DOHH2 (cell line): ENCODE data around the gene KRTAP10-6.
"Not testable (repeated sequence)": the region's sequence is repeated elsewhere in the genome, so short reads cannot be mapped to it uniquely, and the experiment has no call there.

Experiments
- H3F3A ChIP-seq: fragments of 200-600 bp; sonication (generic), shearing (Covaris generic); 2 replicates; pipeline ENCODE4 v1.6.0; 2016; ENCODE audit warnings: antibody characterized with exemption, mild to moderate bottlenecking; ENCODE audit not compliant: control insufficient read depth, insufficient read depth
- H3K27ac ChIP-seq: fragments of 200-600 bp; sonication (generic); 2 replicates; pipeline ENCODE4 v1.5.1; 2014; ENCODE audit warnings: low read depth, mild to moderate bottlenecking, low read length, moderate library complexity
- H3K27me3 ChIP-seq: fragments of 200-600 bp; sonication (generic); 2 replicates; pipeline ENCODE4 v1.6.1; 2014; ENCODE audit warnings: mild to moderate bottlenecking, low read length, mixed read lengths; ENCODE audit not compliant: control insufficient read depth
- H3K36me3 ChIP-seq: fragments of 200-600 bp; sonication (generic); 2 replicates; pipeline ENCODE4 v1.6.1; 2014; ENCODE audit warnings: mild to moderate bottlenecking, low read length, moderate library complexity, mixed read lengths; ENCODE audit not compliant: control insufficient read depth
- H3K4me1 ChIP-seq: fragments of 200-600 bp; sonication (generic); 2 replicates; pipeline ENCODE4 v1.6.1; 2014; ENCODE audit warnings: mild to moderate bottlenecking, low read length, mixed read lengths; ENCODE audit not compliant: control insufficient read depth
- H3K4me2 ChIP-seq: fragments of 200-600 bp; sonication (generic); 2 replicates; pipeline ENCODE4 v1.6.0; 2014; ENCODE audit warnings: mild to moderate bottlenecking, low read length, moderate library complexity
- H3K4me3 ChIP-seq: fragments of 200-600 bp; sonication (generic); 2 replicates; pipeline ENCODE4 v1.5.1; 2014; ENCODE audit warnings: mild to moderate bottlenecking, low read length, mixed read lengths
- H3K79me2 ChIP-seq: fragments of 200-600 bp; sonication (generic); 2 replicates; pipeline ENCODE4 v1.6.1; 2014; ENCODE audit warnings: mild to moderate bottlenecking, low read length, mixed read lengths; ENCODE audit not compliant: control insufficient read depth
- H3K9me2 ChIP-seq: fragments of 200-600 bp; sonication (generic); replicated peaks from 2 replicates; pipeline ENCODE4 v1.6.1; 2014; ENCODE audit warnings: mild to moderate bottlenecking, low read length, mixed read lengths; ENCODE audit not compliant: control insufficient read depth
- H3K9me3 ChIP-seq: fragments of 200-600 bp; sonication (generic); 2 replicates; pipeline ENCODE4 v1.6.1; 2014; ENCODE audit warnings: antibody characterized with exemption, low read length, mixed read lengths; ENCODE audit not compliant: control insufficient read depth, insufficient read depth
- H4K20me1 ChIP-seq: fragments of 200-600 bp; sonication (generic); 2 replicates; pipeline ENCODE4 v1.6.0; 2014; ENCODE audit warnings: low read depth, mild to moderate bottlenecking, antibody characterized with exemption, low read length, moderate library complexity; ENCODE audit not compliant: control insufficient read depth, insufficient read depth
- EZH2phosphoT487 ChIP-seq: fragments of 200-600 bp; sonication (generic); IDR thresholded peaks from 2 replicates; pipeline ENCODE4 v1.6.1; 2017; ENCODE audit warnings: borderline replicate concordance, mild to moderate bottlenecking, antibody characterized with exemption, low read length, moderate library complexity, mixed read lengths
- TF ChIP-seq, protein P1 (sequence below): fragments of 200-600 bp; sonication (generic); IDR thresholded peaks from one replicate; pipeline ENCODE4 v1.5.1; 2014; ENCODE audit warnings: antibody characterized with exemption, mild to moderate bottlenecking, low read depth, low read length; ENCODE audit not compliant: poor library complexity, severe bottlenecking

KRTAP10-6 gene

DNA sequence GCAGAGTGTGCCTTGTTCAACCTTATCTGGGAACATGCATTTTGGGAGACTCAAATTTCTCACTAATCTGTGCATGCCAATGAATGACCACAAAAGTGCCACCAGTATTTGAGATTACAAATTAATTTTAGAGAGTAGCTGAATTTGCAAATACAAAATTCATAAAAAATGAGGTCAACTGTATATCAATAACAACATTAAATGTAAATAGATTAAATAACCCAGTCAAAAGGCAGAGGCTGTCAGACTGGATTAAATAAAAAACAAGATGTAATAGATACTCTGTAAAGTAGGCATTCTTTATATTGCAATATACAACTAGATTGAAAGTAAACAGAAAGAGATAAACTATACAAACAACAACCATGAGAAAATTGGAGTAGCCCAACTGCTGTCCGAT, 28.2 kb downstream of the KRTAP10-6 start:
- Histone ChIP-seq H3K9me3 (no peaks in the 10 kb centered on the region), H3K4me3 (no peak overlapping the region), H4K20me1 (no peaks in the 10 kb centered on the region), H3F3A (no peaks in the 10 kb centered on the region), H3K27ac (no peak overlapping the region), H3K79me2 (no peaks in the 10 kb centered on the region), H3K4me1 (no peaks in the 10 kb centered on the region), H3K36me3 (no peaks in the 10 kb centered on the region), H3K9me2 (no peaks in the 10 kb centered on the region), H3K4me2 (no peak overlapping the region), H3K27me3 (peaks cover 4% of the 10 kb centered on the region; the same call in 1 of the 2 replicates)
- no peak for TF ChIP-seq EZH2phosphoT487
- TF ChIP-seq, protein P1, sequence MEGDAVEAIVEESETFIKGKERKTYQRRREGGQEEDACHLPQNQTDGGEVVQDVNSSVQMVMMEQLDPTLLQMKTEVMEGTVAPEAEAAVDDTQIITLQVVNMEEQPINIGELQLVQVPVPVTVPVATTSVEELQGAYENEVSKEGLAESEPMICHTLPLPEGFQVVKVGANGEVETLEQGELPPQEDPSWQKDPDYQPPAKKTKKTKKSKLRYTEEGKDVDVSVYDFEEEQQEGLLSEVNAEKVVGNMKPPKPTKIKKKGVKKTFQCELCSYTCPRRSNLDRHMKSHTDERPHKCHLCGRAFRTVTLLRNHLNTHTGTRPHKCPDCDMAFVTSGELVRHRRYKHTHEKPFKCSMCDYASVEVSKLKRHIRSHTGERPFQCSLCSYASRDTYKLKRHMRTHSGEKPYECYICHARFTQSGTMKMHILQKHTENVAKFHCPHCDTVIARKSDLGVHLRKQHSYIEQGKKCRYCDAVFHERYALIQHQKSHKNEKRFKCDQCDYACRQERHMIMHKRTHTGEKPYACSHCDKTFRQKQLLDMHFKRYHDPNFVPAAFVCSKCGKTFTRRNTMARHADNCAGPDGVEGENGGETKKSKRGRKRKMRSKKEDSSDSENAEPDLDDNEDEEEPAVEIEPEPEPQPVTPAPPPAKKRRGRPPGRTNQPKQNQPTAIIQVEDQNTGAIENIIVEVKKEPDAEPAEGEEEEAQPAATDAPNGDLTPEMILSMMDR: no peak

- Histone ChIP-seq H3K9me3 (no peaks in the 10 kb centered on the region), H3K27ac (no peak within 1 kb of the TSS), H3K4me2 (no peak within 1 kb of the TSS), H3K79me2 (no peaks in the 10 kb centered on the region), H3F3A (no peaks in the 10 kb centered on the region), H3K36me3 (no peaks in the 10 kb centered on the region), H3K4me1 (no peaks in the 10 kb centered on the region), H3K4me3 (no peak within 1 kb of the TSS), H4K20me1 (no peaks in the 10 kb centered on the region), H3K9me2 (no peaks in the 10 kb centered on the region), H3K27me3 (peaks cover 6% of the 10 kb centered on the region; the same call in 1 of the 2 replicates)
- TF ChIP-seq, protein P1: no peak
- no peak for TF ChIP-seq EZH2phosphoT487
These were observed 33.6 kb downstream of the KRTAP10-6 start, which contains the start of gene KRTAP10-3 for GRCh38 chr21:44558695-44559094. TSS of gene KRTAP10-3 (minus strand) at chr21:44558795. CDS start at chr21:44558715, 80 bp downstream.

- not testable (repeated sequence) for H3F3A ChIP-seq, H3K27ac ChIP-seq, H3K27me3 ChIP-seq
These were observed 34.0 kb downstream of the KRTAP10-6 start for GRCh38 chr21:44558329-44558675.

DNA sequence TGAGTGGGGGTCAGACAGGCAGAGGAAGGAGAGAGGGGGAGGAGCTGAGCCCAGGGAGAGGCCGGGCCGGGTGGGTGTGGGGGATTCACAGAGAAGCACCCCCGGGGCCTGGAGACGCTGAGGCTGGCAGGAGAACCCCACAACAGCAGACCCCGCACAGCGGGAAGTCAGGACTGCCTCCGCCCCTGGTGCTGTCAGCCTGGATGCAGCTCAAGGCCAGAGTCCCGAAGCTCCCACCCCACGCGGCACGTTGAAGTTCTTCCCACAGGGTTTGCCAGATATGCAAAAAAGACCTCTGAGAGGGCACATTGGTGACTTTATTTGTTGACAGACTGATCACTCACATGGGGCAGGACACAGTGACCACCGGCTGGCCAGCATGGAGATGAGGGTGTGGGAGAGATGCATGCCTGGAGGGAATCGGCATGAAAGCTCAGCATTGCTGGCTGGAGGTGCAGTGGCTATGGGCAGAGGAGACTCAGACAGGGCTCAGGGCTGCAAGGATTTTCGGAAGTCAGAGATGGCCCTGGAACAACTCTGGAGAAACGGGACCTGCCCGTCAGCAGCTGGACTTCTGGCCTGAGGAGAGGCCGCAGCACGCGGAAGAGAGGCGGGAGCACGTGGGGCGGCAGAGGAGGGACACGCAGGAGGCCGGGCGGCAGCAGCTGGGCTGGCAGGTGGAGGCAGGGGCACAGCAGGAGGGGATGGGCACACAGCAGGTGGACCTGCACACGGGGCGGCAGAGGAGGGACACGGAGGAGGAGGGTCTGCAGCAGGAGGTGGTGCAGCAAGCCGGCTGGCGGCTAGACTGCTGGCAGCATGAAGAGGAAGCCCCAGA, 34.6 kb downstream of the KRTAP10-6 start:
- Histone ChIP-seq H3K36me3 (no peaks in the 10 kb centered on the region), H3K27me3 (peaks cover 6% of the 10 kb centered on the region; the same call in 1 of the 2 replicates), H3K9me3 (no peaks in the 10 kb centered on the region), H3K9me2 (no peaks in the 10 kb centered on the region), H3K27ac (no peak overlapping the region), H3K4me3 (no peak overlapping the region), H3K79me2 (no peaks in the 10 kb centered on the region), H3K4me1 (no peaks in the 10 kb centered on the region), H3F3A (no peaks in the 10 kb centered on the region), H3K4me2 (no peak overlapping the region), H4K20me1 (no peaks in the 10 kb centered on the region)
- TF ChIP-seq, protein P1: no peak
- no peak for TF ChIP-seq EZH2phosphoT487

More at GRCh38 chr21:44558329-44558675, 34.0 kb downstream of the KRTAP10-6 start:
- not testable (repeated sequence) for H3K36me3 ChIP-seq, H3K4me3 ChIP-seq, H3K9me3 ChIP-seq, H3K4me1 ChIP-seq, H3K9me2 ChIP-seq, H3K79me2 ChIP-seq, H4K20me1 ChIP-seq, H3K4me2 ChIP-seq
